Epithelial cell of prostate (primary cell): ENCODE measurements around the gene EPHA3.

Source experiments
- DNase-seq: peaks from one replicate; pipeline ENCODE4 v3.0.0-alpha.2; 2011; ENCODE audit warnings: low read depth, low spot score
- H3K27ac ChIP-seq: fragments of 450-650 bp; 2 replicates; pipeline ENCODE4 v1.5.1; 2017; ENCODE audit warnings: mild to moderate bottlenecking

The EPHA3 gene

GRCh38 chr3:89217148-89217685, 109.8 kb downstream of the EPHA3 start:
- no peak overlapping the region for H3K27ac ChIP-seq
- no peak for DNase-seq

DNA sequence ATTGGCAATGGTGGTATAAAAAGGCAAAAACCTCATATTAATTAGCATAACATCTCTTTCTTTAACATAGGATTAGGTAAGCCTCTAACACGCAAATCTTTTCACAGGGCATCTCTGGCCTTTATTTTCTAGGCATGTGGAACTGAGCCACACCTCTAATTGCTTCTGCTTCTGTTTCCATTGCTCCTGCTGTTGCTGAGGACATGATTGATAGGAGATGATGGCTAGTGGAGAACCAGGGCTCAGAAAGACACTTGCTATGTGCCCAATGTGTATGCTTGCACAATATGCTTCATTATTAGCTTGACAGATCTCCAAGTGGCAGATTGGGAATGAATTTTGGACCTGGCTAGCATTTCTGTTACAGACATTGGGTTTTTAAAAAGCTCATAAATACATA, 114.5 kb downstream of the EPHA3 start:
- no peak for DNase-seq
- no peak overlapping the region for H3K27ac ChIP-seq

GRCh38 chr3:89223188-89223587, 115.8 kb downstream of the EPHA3 start:
- DNase-seq: no peak
- no peak overlapping the region for H3K27ac ChIP-seq

GRCh38 chr3:89227218-89227617, 119.8 kb downstream of the EPHA3 start:
- DNase-seq: no peak
- no peak overlapping the region for H3K27ac ChIP-seq

- no peak for DNase-seq
- H3K27ac ChIP-seq: no peak overlapping the region
Measured at GRCh38 chr3:89227634-89228033, 120.2 kb downstream of the EPHA3 start.

DNA sequence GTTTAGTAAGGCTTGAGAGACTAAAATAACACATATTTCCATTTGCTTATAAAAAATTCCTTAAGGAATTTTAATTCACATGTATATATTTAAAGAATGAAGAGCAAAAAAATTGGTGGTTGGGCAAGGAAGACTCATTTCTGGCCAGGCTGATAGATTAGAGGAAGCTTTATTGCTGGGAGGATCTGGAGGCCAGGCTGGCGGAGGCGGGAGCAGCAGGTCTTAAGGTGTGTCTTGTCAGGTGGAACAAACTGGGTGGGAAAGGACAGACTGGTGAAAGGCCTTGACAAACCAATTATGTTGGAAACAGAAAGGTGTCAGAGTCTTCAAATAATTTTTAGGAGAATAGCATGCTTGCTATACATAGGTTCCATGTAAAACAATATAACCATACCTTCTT, 124.7 kb downstream of the EPHA3 start:
- no peak overlapping the region for H3K27ac ChIP-seq
- no peak for DNase-seq

DNA sequence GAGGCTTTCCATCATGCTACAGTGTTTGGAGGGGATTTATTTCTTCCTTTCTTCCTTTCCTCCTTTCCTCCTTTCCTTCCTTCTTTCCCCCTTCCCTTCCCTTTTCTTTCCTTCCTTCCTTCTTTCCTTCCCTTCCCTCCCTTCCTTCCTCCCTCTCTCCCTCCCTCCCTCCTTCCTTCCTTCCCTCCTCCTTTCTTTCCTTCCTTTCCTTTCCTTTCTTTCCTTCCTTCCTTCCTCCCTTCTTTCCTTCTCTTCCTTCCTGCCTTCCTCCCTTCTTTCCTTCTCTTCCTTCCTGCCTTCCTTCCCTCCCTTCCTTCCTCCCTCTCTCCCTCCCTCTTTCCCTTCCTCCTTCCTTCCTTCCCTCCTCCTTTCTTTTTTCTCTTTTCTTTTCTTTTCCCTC, 127.2 kb downstream of the EPHA3 start:
- no peak for DNase-seq
- no peak overlapping the region for H3K27ac ChIP-seq

DNA sequence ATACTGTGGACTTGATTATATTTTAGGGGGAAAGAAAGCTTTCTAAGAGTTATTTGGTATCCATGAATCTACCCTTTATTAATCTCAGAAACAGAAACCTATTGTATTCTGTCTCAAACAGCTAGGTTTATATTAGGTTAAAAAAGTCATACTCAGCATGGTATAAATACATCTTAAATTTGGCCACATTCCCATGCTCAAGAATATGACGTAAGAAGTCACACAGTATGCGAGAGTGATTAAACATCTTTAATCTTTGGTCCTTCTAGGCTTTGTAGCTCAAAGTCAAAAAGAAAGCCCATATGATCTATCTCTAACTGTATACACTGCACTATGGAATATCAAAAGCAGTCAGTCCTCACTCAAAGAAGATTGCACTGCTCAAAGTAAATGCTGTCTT, 131.4 kb downstream of the EPHA3 start:
- no peak for DNase-seq
- H3K27ac ChIP-seq: no peak overlapping the region

DNA sequence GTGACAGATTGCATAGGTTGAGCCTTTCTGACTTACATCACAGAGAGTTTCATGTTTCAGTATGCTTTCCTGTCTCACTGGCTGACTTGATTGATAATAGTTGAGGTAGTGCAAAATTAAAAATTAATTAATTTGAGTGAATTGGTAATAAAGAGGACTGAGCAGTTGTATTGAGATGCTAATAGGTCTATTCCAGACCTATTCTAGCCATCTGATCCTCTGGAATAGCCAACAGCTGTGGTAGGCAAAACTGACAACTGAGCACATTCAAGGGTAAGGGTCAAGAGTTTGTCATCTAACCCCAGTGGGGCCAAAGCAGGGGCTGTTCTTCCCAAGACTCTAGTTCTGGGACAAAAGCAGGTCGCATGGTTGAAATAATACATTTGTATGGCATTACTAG, 132.4 kb downstream of the EPHA3 start:
- no peak for DNase-seq
- H3K27ac ChIP-seq: no peak overlapping the region

DNA sequence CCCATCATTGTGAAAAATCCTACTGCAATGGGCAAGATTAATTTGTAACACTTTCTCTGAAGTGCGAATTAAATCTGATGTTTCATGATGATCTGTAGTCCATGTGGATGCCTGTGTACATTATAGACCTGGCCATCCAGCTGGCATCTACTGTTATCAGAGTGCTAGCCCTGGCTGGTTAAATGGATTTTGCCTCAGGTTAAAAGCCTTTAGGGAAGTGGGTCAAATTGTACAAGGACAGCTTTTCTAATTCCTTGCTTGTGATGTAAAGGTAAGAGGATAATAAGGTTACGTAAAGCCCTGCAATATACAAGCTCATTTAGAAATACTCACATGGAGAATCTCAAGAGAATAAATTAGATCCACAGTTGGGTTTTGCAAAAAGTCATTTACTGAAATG, 138.2 kb downstream of the EPHA3 start:
- no peak overlapping the region for H3K27ac ChIP-seq
- no peak for DNase-seq

DNA sequence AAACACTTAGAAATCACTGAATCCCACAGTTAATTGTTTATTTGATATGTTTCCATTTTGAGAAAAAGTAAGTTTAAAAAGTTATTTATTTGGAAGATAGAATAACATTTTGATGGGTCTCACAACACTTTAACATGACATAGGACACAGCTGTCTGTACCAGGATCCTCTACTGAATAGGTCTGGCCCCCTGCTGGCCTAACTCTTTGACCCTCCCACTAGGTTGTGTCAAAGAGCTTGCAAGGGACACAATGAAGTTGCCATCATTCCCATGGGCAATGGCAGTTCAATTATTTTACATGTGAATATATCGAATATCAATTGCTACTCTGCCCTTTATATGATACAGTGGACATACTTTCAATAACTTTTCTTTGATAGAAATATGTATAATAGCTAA, 138.9 kb downstream of the EPHA3 start:
- DNase-seq: no peak
- no peak overlapping the region for H3K27ac ChIP-seq

DNA sequence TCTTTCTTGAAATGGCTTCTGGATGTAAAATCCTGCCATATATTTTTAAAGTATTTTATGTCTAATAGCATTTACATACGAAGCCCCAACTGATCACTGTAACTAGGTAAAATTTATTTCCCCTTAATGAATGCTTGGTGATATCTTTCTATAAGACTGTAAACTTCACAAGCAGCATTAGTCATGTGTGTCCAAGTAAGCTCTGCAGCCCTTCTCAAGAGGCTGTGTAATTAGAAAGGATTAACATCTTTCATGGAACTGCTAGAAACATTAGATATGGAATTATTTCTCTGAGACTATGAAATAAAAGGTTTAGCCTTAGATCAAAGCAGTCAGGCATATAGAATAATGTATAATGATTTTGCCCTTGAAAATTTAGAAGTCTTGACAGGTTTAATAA, 143.3 kb downstream of the EPHA3 start:
- H3K27ac ChIP-seq: no peak overlapping the region
- no peak for DNase-seq

DNA sequence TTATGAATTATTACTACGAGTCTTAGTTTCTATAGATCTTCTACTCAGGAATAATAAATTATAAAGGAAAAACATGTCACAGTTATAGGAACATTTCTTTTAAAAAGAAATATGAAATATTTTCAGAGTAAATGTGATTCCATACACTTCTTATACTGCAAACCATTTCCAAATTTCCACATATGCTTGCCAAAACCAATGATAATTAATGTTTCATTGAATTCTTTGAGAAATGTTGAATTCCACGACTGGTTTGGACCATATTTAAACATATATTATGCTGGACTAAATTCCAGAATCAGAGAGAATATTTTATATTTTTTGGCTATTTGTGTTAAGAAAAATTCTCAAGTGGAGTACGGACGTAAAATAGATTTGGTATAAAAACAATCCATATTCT, 144.6 kb downstream of the EPHA3 start:
- no peak for DNase-seq
- no peak overlapping the region for H3K27ac ChIP-seq

DNA sequence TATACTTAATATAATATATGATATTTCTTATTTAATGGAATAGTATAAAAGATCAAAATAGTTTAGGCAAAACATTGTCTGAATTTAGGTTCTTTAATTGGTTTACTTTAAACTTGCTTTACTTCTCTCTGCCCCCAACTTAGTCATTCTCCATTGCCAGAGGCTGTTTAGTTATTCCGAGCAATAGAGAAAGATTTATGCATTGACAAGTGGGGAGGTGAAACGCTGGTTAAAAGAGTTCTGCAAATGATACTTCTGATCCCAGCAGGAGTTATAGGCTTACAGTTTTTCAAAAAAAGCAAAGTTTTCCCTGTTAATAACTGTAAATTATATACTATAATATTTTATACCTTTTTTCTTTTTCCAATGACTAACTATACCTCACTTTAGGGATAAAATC, 145.4 kb downstream of the EPHA3 start:
- no peak for DNase-seq
- no peak overlapping the region for H3K27ac ChIP-seq

GRCh38 chr3:89256395-89256794, 149.0 kb downstream of the EPHA3 start:
- DNase-seq: no peak
- no peak overlapping the region for H3K27ac ChIP-seq

GRCh38 chr3:89256882-89257281, 149.5 kb downstream of the EPHA3 start:
- H3K27ac ChIP-seq: no peak overlapping the region
- no peak for DNase-seq

DNA sequence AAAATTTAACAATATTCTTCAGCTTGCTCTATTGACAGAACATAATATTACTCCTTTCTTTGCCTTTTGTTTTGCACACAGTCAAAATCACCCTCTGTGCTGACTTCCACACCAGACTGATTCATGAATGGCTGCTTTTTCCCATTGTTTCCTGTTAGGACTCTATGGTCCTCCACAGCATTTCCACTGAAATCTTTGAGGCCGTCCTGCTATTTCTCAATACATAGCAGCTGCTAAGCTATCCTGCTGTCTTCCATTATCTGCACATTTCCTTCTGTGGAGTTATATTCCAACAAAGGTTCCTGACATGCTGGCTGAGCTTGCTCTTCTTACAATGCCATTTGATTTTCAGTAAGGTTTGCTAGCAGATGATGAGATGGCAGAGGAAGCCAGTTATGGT, 153.3 kb downstream of the EPHA3 start:
- DNase-seq: no peak
- H3K27ac ChIP-seq: no peak overlapping the region

- DNase-seq: no peak
Measured at GRCh38 chr3:89261673-89262072, 154.3 kb downstream of the EPHA3 start.

DNA sequence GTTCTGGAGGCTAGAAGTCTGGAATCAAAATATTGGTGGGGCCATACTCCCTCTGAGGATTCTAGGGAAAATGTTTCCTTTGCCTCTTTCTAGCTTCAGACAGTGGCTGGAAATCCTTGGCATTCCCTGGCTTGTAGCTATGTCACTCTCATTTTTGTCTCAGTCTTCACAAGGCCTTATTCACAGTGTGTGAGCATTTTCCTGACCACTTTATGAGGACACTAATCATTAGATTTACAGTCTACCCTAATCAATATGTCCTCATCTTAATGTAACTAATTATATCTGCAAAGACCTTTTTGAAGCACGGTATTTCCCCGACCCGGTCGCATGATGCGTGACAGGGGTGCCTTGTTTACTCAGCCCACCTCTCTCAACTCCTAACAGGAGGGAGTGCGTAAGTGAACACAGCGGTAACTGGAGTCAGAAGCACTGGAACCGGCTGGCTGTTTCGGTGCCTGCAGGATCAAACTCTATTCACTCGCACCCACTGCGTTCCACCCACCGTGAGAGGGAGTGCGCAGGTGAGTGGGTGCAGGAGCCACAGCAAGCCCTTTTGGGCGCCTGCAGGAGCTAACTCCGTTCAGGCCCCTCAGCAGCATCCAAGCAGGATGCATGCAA, 155.0 kb downstream of the EPHA3 start:
- DNase-seq: no peak
- no peak overlapping the region for H3K27ac ChIP-seq

More at GRCh38 chr3:89261673-89262072, 154.3 kb downstream of the EPHA3 start:
- H3K27ac ChIP-seq: no peak overlapping the region

- no peak overlapping the region for H3K27ac ChIP-seq
- DNase-seq: no peak
Measured at GRCh38 chr3:89264037-89264560, 156.7 kb downstream of the EPHA3 start.

DNA sequence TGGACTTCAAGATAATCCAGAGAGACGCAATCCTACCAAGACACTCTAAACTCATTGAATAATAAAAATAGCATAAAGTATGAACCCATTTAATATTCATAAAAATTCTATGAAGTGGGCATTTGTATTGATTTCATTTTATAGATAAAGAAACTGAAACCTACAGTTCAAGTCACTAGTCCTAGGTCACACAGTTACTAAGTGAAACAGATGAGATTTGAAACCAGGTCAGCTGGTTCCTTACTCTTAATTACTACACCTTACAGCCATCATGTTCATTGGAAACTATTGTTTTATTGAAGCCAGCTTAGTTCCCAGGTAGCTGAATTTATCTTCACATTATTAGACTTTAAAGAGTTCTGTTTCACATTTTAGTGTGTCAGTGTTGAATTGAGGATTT, 158.7 kb downstream of the EPHA3 start:
- no peak for DNase-seq
- no peak overlapping the region for H3K27ac ChIP-seq

DNA sequence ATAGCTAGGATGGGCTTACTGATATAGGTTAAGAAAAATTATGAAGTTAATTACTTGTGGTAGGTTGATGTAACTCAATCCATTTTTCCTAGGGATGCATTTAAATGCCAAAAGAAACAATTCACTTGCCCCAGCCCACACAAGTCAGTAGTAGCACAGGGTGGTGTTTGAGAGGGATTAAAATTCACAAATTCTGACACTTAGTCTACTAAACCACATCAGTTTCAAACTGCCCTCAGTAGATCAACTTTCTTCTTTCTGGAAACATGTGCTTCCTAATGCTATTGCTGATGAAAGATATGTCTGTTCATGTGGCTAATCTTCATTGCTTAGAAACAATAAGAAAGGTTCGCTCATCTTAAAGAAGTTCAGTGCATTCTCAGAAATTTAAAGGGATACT, 160.6 kb downstream of the EPHA3 start:
- DNase-seq: no peak
- H3K27ac ChIP-seq: no peak overlapping the region
